Hepatocyte (in vitro differentiated cells): ENCODE data around the gene ARHGAP25.

Source experiments
- CTCF ChIP-seq: fragments of 200-600 bp; sonication (generic); IDR thresholded peaks from 2 replicates; pipeline ENCODE4 v1.5.1; 2016; ENCODE audit warnings: antibody characterized with exemption, mild to moderate bottlenecking; ENCODE audit not compliant: poor library complexity
- EZH2 ChIP-seq: fragments of 200-600 bp; sonication (generic); IDR thresholded peaks from 2 replicates; pipeline ENCODE4 v1.6.1; 2016; ENCODE audit warnings: antibody characterized with exemption, mild to moderate bottlenecking, borderline replicate concordance
- EZH2phosphoT487 ChIP-seq: fragments of 200-600 bp; sonication (generic); IDR thresholded peaks from one replicate; pipeline ENCODE4 v1.6.1; 2018; ENCODE audit warnings: antibody characterized with exemption, mild to moderate bottlenecking, low read depth, moderate library complexity; ENCODE audit not compliant: unreplicated experiment, severe bottlenecking

- TF ChIP-seq CTCF: no peak
- TF ChIP-seq EZH2phosphoT487: no peak
- no peak for TF ChIP-seq EZH2
These were observed 47.6 kb upstream of the ARHGAP25 start for GRCh38 chr2:68687018-68687417.
